ENCODE results near the gene SSBP1. TPM values are rescaled to one million over a fixed set of nuclear protein-coding genes. Genes with fewer than 3 reads are reported as not detected.

Gene SSBP1
- total RNA-seq, 1 donor from 2014 or later = 83.8 TPM

- Histone ChIP-seq H3K4me3 (no peak overlapping the region), H3K4me1 (no peaks in the 10 kb centered on the region), H3K9me3 (replicated peaks) (no peaks in the 10 kb centered on the region), H3K27me3 (ENCODE audit: low read depth) (no peaks in the 10 kb centered on the region), H3K27ac (replicated peaks) (no peak overlapping the region), H3K36me3 (no peaks in the 10 kb centered on the region)
- no peak for TF ChIP-seq CTCF (IDR thresholded peaks at IDR 0.05; ENCODE audit: borderline replicate concordance)
- DNase-seq = no peak
- intact Hi-C loops (cut with micrococcal nuclease) = no loop called here
Observed at GRCh38 chr7:141709749-141710148, 28.4 kb upstream of the SSBP1 start.

GRCh38 chr7:141710301-141710700 is 27.9 kb upstream of the SSBP1 start:
- H3K27me3 ChIP-seq (ENCODE audit: low read depth) = no peaks in the 10 kb centered on the region
- H3K27ac ChIP-seq (replicated peaks) = no peak overlapping the region
- no peak overlapping the region for H3K4me3 ChIP-seq
- H3K4me1 ChIP-seq = no peaks in the 10 kb centered on the region
- no peak for DNase-seq
- peak; percentile 20 for TF ChIP-seq CTCF (IDR thresholded peaks at IDR 0.05; ENCODE audit: borderline replicate concordance)
- intact Hi-C loops (cut with micrococcal nuclease) = no loop called here
- H3K36me3 ChIP-seq = no peaks in the 10 kb centered on the region
- no peaks in the 10 kb centered on the region for H3K9me3 ChIP-seq (replicated peaks)

GRCh38 chr7:141712603-141713255 is 25.4 kb upstream of the SSBP1 start:
- Histone ChIP-seq H3K27ac (replicated peaks) (no peak overlapping the region), H3K27me3 (ENCODE audit: low read depth) (no peaks in the 10 kb centered on the region), H3K9me3 (replicated peaks) (no peaks in the 10 kb centered on the region), H3K4me1 (no peaks in the 10 kb centered on the region), H3K36me3 (no peaks in the 10 kb centered on the region), H3K4me3 (no peak overlapping the region)
- TF ChIP-seq CTCF (IDR thresholded peaks at IDR 0.05; ENCODE audit: borderline replicate concordance) = no peak
- intact Hi-C loops (cut with micrococcal nuclease) = no loop called here
- DNase-seq = no peak

GRCh38 chr7:141713890-141714289 is 24.3 kb upstream of the SSBP1 start:
- DNase-seq = no peak

GRCh38 chr7:141714571-141714970 is 23.6 kb upstream of the SSBP1 start:
- no peak for DNase-seq
- intact Hi-C loops (cut with micrococcal nuclease) = no loop called here
- Histone ChIP-seq H3K36me3 (no peaks in the 10 kb centered on the region), H3K4me3 (no peak overlapping the region), H3K27ac (replicated peaks) (no peak overlapping the region), H3K4me1 (no peaks in the 10 kb centered on the region), H3K9me3 (replicated peaks) (no peaks in the 10 kb centered on the region), H3K27me3 (ENCODE audit: low read depth) (no peaks in the 10 kb centered on the region)
- no peak for TF ChIP-seq CTCF (IDR thresholded peaks at IDR 0.05; ENCODE audit: borderline replicate concordance)

More at GRCh38 chr7:141713890-141714289, 24.3 kb upstream of the SSBP1 start:
- Histone ChIP-seq H3K27me3 (ENCODE audit: low read depth) (no peaks in the 10 kb centered on the region), H3K4me3 (no peak overlapping the region), H3K9me3 (replicated peaks) (no peaks in the 10 kb centered on the region), H3K4me1 (no peaks in the 10 kb centered on the region), H3K36me3 (no peaks in the 10 kb centered on the region), H3K27ac (replicated peaks) (no peak overlapping the region)
- TF ChIP-seq CTCF (IDR thresholded peaks at IDR 0.05; ENCODE audit: borderline replicate concordance) = no peak
- intact Hi-C loops (cut with micrococcal nuclease) = no loop called here

Measured in left ventricle myocardium inferior (tissue), 1 donor.